HG02840 (cell line): ENCODE data around the gene MPG.
A peak's percentile ranks its signal among the peaks of the same experiment; 100 is the strongest.
"Not testable (repeated sequence)": the region's sequence is repeated elsewhere in the genome, so short reads cannot be mapped to it uniquely, and the experiment has no call there.

Experiments used
- ATAC-seq: cut with Tn5 transposase; IDR thresholded peaks from one replicate; pipeline ENCODE4 v1.9.1; 2021; ENCODE audit warnings: mild to moderate bottlenecking, moderate library complexity, moderate number of reproducible peaks; ENCODE audit not compliant: unreplicated experiment, low FRiP score

Gene MPG

DNA sequence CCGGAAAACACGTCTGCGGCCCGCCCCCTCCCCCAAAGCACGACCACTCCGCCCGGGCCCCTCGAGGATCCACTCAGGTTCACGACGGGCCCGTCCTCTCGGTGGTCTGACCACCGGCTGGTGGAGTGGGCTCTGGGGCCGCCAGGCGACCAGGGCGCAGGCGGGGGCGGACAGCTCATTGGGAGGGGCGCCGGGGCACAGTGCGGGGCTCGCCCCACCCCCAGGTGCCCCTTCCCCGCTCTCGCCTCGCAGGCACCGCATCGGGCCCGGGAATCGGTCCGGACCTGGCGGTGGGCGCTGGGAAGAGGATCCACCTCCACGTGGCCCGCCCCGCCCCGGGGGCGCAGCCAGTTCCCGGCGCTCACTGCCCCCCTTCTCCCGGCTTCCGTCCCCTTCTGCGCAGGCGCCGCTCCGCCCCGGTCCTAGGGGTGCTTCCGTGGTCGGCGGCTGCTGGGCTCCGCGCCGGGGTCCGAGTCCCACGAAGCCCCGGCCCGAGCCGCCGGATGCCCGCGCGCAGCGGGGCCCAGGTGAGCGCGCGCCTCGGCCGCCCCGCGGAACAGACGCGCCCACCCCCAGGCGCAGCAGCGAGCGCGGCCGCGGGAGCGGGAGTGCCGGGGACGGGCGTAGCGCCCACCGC is at the start of gene MPG:
Gene MPG (plus strand): TSS at position 419 of the 637 bp plus-strand sequence. CDS start 85 bp downstream, at position 504.
- ATAC-seq = peak; percentile 69

DNA sequence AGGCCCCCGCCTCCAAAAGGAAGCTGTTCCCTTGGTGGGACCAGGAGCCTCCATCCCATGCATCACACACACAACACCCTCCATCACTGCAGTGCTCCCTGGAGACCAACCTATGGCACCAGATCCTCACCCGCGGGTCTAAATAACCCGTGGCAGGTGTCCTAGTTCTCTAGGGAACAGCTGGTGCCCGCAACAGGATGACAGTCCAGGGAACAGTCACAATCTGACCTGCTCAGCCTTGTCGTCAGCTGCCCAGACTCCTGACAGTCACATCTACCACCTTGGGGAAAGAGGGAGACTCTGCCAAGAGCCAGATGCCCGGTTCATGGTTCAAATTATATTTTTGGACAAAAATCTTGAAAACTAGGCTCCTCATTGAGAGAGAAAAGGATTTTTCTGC is 47.4 kb upstream of the MPG start:
- ATAC-seq = not testable (repeated sequence)

GRCh38 chr16:33154-33876 is 44.7 kb upstream of the MPG start:
- not testable (repeated sequence) for ATAC-seq

- ATAC-seq = no peak
Measured at GRCh38 chr16:33877-34647, 44.0 kb upstream of the MPG start.

DNA sequence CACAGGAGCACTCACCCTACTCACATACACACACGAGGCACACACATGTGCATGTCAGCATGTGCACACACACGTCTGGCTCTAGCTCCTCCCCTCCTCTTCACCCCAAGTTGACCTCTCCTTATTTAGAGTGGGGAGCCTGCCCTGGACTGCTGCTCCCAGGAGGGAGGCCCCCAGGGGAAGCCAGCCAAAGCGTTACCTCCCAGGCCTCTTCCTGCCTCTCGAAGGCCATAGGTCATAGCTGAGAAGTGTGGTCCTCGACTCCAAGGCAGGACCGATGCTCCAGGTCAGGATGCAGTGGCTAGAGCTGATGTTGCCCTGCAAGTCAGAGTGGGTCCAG is 43.4 kb upstream of the MPG start:
- ATAC-seq = no peak

GRCh38 chr16:35011-35677 is 42.9 kb upstream of the MPG start:
- ATAC-seq = no peak

DNA sequence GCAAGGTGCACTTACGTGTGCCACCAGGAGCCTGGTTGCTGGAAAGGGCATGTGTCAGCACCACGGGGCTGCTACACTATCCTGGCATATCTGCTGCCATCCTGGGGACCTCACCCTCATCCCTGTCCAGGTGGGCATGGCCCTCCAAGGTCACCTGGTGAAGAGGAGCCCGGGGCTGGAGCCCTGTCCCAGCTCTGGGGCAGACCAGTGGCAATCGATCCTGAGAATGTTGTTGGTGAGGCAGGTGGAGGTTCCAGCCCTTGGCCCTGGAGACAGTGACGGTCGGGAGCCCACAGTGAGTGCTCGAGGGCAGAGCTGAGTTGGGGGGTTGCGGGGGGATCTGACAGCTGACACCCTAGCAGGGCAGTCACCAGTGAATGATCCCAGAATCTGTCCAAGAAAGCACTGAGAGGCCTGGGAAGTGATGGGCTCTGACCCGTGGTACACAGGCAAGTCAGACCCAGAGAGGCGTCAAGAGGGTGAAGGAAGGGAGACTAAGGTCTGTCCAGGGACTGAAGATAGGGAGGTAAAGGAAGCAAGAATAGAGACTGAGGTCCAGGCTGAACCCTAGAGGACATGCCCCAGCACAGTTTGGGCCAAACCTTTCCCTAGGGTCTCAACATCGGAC is 42.2 kb upstream of the MPG start:
- no peak for ATAC-seq

- ATAC-seq = no peak
Measured at GRCh38 chr16:36336-36984, 41.6 kb upstream of the MPG start.

DNA sequence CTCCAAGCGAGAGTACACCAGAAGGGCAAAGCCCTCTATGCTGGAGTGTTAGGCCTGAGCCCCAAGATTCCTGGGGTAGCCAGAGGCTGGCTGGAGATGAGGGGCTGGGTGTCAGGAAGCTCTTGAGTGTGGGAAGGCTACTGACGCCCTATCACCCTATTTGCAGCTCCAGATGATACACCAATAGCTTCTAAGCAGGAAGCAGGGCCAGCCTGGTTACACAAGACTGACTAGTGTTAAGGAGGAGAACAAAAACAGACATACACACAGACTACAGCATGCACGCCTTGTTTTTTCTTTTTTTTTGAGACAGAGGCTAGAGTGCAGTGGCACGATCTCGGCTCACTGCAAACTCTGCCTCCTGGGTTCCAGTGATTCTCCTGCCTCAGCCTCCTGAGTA is 40.5 kb upstream of the MPG start:
- no peak for ATAC-seq

GRCh38 chr16:38206-38605 is 39.8 kb upstream of the MPG start:
- not testable (repeated sequence) for ATAC-seq

DNA sequence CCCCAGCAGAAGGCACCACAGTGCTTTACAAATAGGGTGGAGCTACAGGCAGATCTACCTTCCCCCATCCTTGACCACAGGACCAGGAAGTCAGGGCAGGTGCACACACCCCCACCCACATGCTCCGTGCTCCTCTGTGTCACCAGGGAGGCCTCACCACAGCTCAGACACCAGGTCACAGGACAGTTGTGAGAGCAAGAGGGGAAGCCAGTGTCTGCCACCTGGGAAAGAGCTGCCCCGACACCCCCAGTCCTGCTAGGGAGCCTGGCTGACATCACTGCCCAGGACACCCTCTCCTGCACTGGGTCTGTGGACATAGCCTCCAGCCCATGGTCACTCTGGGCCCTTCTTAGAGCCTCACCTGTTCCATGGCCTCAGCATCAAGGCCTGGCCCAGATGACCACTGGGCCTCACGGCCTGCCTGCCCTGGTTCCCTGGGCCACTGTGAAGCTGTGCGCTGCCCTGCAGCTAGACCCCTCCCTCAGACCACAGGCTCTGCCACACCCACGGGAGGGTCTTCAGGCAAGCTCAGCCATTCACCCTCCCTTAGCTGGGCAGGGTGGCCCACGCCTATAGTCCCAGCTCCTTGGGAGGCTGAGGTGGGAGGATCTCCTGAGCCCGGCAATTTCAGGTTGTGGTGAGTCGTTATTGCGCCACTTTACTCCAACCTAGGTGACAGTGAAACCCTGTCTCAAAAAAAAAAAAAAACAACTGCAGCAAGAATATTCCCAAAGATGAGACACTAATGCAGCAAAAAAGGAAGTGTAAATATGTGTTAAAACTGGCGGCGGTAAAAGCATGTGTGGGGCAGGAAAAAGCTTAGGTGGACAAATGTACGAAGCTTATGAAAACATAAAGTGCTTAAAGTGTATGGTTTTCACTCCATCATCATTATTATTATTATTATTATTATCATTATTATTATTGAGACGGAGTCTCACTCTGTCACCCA is 38.8 kb upstream of the MPG start:
- peak; percentile 71 for ATAC-seq

DNA sequence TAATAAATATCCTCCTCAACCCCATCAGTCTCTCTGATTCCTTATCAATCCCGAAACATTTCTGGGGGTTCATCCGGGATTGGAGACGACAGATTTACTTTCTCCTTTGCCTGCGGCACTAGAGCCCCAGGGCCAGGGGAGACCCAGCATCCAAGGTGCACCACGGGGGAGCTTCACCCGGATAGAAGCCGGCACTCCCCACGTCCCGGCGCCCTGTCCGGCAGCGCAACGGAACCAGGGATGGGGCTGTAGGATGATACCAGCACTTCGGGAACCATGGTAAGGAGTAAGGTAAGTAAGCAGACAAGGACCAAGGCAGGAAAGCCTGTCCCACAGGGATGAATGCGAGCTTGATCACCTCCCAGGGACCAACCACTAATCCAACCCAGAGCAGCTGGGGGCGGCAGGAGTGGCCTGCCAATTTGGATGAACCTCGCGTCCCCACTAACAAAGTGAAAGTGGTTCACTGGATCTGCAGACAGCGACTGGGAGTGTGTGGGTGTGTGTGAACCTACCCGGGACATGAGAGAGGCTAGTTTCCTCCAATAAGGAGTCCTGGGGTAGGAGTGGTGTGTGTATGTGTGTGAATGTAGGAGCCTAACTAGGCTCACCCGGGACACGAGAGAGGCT is 36.5 kb upstream of the MPG start:
- ATAC-seq = no peak

GRCh38 chr16:42069-42457 is 36.0 kb upstream of the MPG start:
- ATAC-seq = no peak

DNA sequence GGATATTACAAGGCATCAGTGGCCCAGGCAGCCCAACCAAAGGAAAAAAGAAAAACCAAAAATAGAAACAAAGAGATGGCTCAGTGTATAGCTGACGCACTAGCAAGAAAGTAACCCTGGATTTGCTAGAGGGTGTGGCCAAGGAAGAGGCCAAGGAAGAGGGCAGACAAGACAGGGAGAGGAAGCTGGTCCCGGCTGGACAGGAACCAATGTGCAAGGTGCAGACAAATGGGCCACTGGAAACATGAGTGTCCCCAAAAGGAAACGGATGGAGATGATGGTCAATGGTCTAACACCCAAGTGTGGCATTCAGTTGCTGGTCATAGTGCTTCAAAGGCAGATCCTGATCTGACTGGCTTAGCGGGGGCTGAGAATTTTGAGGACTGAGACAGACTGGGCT is 35.3 kb upstream of the MPG start:
- ATAC-seq = no peak

- no peak for ATAC-seq
Measured at GRCh38 chr16:43294-43693, 34.7 kb upstream of the MPG start.

- ATAC-seq = no peak
Measured at GRCh38 chr16:44655-45054, 33.4 kb upstream of the MPG start.

DNA sequence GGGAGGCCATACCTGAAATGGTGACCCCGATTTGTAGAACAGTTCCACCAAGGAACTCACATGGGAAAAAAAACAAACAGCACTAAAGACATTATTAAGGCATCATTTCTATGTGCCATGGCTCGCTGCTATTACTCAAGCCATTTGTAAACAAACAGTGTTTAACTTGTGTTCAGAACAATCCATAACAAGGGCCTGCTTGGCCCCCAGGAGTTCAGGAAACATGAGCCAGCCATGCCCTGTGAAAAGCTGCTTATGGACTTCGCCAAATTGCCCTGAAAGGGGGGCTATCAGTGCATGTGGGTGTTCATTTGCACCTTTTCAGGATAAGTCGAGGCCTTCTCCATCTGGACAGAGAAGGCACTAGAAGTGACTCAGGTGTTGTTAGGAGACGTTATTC is 32.6 kb upstream of the MPG start:
- ATAC-seq = no peak

- not testable (repeated sequence) for ATAC-seq
Measured at GRCh38 chr16:46510-46909, 31.5 kb upstream of the MPG start.

DNA sequence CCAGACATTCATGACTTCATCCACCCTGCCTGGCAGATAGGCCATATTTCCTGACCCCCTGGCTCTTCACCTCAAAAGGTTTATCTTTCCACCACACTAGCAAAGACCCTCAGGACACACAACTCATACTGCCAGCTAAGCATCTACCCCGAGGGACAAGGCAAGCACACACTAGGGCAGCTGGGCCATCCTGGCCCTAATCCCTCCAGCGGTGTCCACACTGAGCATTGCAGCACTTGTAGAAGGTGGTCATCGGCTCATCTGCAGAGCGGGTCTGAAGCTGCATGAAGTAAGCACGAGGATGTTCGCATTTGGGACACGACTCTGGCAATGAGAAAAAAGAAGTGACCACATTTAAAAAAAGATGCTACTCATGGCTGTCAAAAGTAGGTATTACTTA is 30.8 kb upstream of the MPG start:
- ATAC-seq = no peak
